Measurements from ENCODE around the gene ITGB2. TPM values are rescaled to one million over a fixed set of nuclear protein-coding genes. Genes with fewer than 3 reads are reported as not detected.

ITGB2 gene
- total RNA-seq, 1 donor from 2014 or later = 468 TPM

DNA sequence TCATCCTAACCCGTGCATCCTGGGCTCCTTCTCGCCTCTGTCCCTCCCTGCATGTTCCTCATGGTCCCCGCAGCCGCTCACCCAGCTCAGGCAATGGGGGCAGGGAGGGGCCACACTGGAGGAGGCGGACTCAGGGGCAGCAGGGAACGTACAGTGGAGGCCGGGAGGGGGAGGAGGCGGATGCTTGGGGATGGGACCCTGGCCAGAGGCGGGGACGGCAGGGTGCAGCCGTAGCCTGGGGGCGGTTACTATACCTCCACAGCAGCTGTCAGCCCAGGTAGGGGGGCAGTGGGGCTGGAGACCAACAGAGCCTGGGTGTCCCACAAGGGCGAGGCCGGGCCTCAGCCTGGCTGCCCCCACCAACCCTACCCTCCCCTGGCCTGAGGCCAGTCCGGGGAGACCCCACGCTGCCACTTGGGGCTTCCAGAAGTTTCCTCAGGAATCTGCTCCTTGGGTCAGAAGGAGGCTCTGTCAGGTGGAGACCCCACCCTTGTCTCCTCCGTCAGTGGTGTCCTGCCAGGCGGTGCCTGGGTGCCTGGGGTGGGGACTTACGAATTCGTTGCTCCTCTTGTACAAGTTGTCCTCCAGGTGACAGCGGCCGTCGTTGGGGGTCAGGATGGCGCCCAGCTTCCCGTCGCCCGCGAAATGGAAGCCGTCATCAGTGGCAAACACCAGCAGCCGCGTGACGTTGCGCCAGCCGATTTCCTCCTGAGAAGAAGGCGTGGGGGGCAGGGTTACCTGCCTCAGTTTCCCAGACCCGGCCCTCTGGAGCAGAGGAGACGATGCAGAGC lies 20.7 kb downstream of the ITGB2 start:
- no peak overlapping the region for H3K27ac ChIP-seq
- TF ChIP-seq, protein P1, sequence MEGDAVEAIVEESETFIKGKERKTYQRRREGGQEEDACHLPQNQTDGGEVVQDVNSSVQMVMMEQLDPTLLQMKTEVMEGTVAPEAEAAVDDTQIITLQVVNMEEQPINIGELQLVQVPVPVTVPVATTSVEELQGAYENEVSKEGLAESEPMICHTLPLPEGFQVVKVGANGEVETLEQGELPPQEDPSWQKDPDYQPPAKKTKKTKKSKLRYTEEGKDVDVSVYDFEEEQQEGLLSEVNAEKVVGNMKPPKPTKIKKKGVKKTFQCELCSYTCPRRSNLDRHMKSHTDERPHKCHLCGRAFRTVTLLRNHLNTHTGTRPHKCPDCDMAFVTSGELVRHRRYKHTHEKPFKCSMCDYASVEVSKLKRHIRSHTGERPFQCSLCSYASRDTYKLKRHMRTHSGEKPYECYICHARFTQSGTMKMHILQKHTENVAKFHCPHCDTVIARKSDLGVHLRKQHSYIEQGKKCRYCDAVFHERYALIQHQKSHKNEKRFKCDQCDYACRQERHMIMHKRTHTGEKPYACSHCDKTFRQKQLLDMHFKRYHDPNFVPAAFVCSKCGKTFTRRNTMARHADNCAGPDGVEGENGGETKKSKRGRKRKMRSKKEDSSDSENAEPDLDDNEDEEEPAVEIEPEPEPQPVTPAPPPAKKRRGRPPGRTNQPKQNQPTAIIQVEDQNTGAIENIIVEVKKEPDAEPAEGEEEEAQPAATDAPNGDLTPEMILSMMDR (IDR thresholded peaks at IDR 0.05) = no peak
- ATAC-seq (no peak), DNase-seq (peak; percentile 32)
- H3K9me3 ChIP-seq = no peaks in the 10 kb centered on the region
- no peak overlapping the region for H3K4me3 ChIP-seq
- peaks cover 52% of the 10 kb centered on the region for H3K36me3 ChIP-seq
- intact Hi-C loops (cut with DNase I) = no loop called here
- peaks cover 28% of the 10 kb centered on the region for H3K4me1 ChIP-seq
- H3K27me3 ChIP-seq (ENCODE audit: low read depth) = no peaks in the 10 kb centered on the region

DNA sequence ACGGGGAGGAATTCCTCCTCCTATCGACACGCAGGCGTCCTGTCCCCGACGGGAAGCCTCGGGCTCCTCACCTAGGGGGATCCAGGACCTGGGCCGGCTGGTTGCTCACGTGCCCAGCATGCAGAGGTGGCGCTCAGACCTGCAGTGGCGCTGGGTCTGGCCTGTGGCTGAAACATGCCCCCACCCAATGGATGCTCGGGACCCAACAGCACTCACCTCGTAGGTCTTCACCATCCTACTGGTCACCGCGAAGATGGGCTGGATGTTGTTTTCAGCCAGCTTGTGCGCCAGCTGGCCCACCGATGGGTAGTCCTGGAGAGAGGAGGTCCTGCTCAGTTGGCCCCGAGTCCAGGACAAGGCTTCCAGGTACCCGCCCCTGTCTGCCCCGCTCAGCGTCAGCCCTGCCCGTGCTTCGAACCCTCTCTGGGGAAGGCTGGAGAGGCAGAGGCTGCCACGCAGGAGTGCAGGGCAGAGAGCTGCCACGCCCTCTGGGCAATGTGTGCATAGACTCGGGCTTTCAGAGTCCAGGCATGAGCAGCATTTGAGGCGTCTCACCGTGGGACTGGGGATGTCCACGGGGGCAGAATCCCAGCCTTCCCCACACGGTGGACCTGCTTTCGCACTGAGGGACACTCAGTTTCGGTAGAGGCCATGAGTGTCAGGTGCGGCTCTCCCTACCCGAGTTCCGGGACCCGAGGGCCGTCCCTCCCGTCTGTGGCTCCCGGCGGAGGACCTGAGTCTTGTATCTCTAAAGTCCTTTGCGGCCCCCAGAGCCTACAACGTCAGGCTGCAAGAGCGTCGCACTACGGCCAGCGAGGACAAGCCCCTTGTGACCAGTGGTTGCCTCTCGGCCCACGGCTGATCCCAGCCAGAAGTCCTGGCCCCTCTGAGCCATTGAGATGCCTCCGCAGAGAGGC lies 21.6 kb downstream of the ITGB2 start:
- no peak for ATAC-seq
- TF ChIP-seq, protein P1 (IDR thresholded peaks at IDR 0.05) = no peak

GRCh38 chr21:44898011-44898488 lies 22.6 kb downstream of the ITGB2 start:
- H3K27me3 ChIP-seq (ENCODE audit: low read depth) = no peaks in the 10 kb centered on the region
- no peak overlapping the region for H3K4me3 ChIP-seq
- H3K9me3 ChIP-seq = no peaks in the 10 kb centered on the region
- peaks cover 24% of the 10 kb centered on the region for H3K4me1 ChIP-seq
- TF ChIP-seq, protein P1 (IDR thresholded peaks at IDR 0.05) = no peak
- H3K36me3 ChIP-seq = peaks cover 44% of the 10 kb centered on the region
- DNase-seq (no peak), ATAC-seq (no peak)
- H3K27ac ChIP-seq = no peak overlapping the region
- intact Hi-C loops (cut with DNase I) = no loop called here

More for the DNA sequence above, 21.6 kb downstream of the ITGB2 start:
- intact Hi-C loops (cut with DNase I) = no loop called here
- Histone ChIP-seq H3K9me3 (no peaks in the 10 kb centered on the region), H3K27ac (no peak overlapping the region), H3K4me3 (no peak overlapping the region), H3K36me3 (peaks cover 52% of the 10 kb centered on the region), H3K27me3 (ENCODE audit: low read depth) (no peaks in the 10 kb centered on the region), H3K4me1 (peaks cover 28% of the 10 kb centered on the region)
- peak; percentile 46 for DNase-seq

GRCh38 chr21:44897326-44898010 lies 23.2 kb downstream of the ITGB2 start:
- no peak overlapping the region for H3K4me3 ChIP-seq
- no peaks in the 10 kb centered on the region for H3K27me3 ChIP-seq (ENCODE audit: low read depth)
- peaks cover 18% of the 10 kb centered on the region for H3K4me1 ChIP-seq
- no peaks in the 10 kb centered on the region for H3K9me3 ChIP-seq
- ATAC-seq (peak; percentile 36 to 72), DNase-seq (peak; percentile 77)
- TF ChIP-seq, protein P1 (IDR thresholded peaks at IDR 0.05) = no peak
- intact Hi-C loops (cut with DNase I) = no loop called here
- H3K27ac ChIP-seq = no peak overlapping the region
- H3K36me3 ChIP-seq = peaks cover 39% of the 10 kb centered on the region

Measured in lower lobe of right lung (tissue), 2 donors.